Breast epithelium (tissue), 4 donors: Measurements from ENCODE around the gene BCAT1. TPM values are rescaled to one million over a fixed set of nuclear protein-coding genes. Genes with fewer than 3 reads are reported as not detected.
"Not testable (repeated sequence)": the region's sequence is repeated elsewhere in the genome, so short reads cannot be mapped to it uniquely, and the experiment has no call there.

Experiments used
- DNase-seq, 2 donors: peaks; one replicate each; pipeline ENCODE4 v3.0.0-alpha.2; 2019; ENCODE audit warnings: low spot score in 2 of 2
- H3K27ac ChIP-seq, 2 donors: fragments of 200-600 bp; sonication (generic) in 1 of 2; one replicate each; pipeline ENCODE4 v1.5.1; 2016 to 2019; ENCODE audit warnings: mild to moderate bottlenecking in 1 of 2
- H3K27me3 ChIP-seq, 2 donors: fragments of 200-600 bp; sonication (generic) in 1 of 2; one replicate each; pipeline versions ENCODE4 v1.5.1 to v1.6.0; 2017 to 2019; ENCODE audit warnings: control low read depth in 1 of 2, mild to moderate bottlenecking in 1 of 2
- H3K36me3 ChIP-seq: fragments of 200-600 bp; one replicate; pipeline ENCODE4 v1.5.1; 2019
- H3K4me1 ChIP-seq, 2 donors: fragments of 200-600 bp; sonication (generic); one replicate each; pipeline ENCODE4 v1.5.1; 2016 to 2019; ENCODE audit warnings: control low read depth in 1 of 2
- H3K4me3 ChIP-seq, 3 donors: fragments of 200-600 bp; sonication (generic); 1 replicate in 2 of 3; 2 replicates in 1 of 3; pipeline ENCODE4 v1.5.1; 2016 to 2019; ENCODE audit warnings: mild to moderate bottlenecking in 3 of 3, moderate library complexity in 2 of 3
- H3K9me3 ChIP-seq, 2 donors: fragments of 200-600 bp; sonication (generic) in 1 of 2; one replicate each; pipeline ENCODE4 v1.5.1; 2016 to 2019; ENCODE audit warnings: control low read depth in 1 of 2
- POLR2A ChIP-seq: fragments of 450-650 bp; IDR thresholded peaks from one replicate; pipeline ENCODE4 v1.6.1; 2016; ENCODE audit warnings: antibody characterized with exemption, mild to moderate bottlenecking, moderate library complexity
- POLR2AphosphoS5 ChIP-seq, 3 donors: sonication (generic); formaldehyde crosslinking; IDR thresholded peaks; one replicate each; pipeline ENCODE4 v1.6.1; 2017; ENCODE audit warnings: antibody characterized with exemption in 3 of 3
- intact Hi-C: fragments of 100-400 bp; cut with DNase I; formaldehyde crosslinking; loops from one replicate; pipeline ENCODE4 v1.15.1; 2023; ENCODE audit warnings: low total_unique reads
- total RNA-seq, 3 donors: library from RNA; depleted of rRNA; stranded (reverse); fragments of >200 nt; gene quantifications; one replicate each; pipeline ENCODE4 v1.1.0, GENCODE V29; 2016
- TF ChIP-seq, protein P1 (sequence below), 3 donors: fragments of 450-650 bp; IDR thresholded peaks; one replicate each; pipeline ENCODE4 v1.5.1; 2016 to 2017; ENCODE audit warnings: antibody characterized with exemption in 3 of 3, mild to moderate bottlenecking in 3 of 3, moderate library complexity in 3 of 3

BCAT1 gene
- total RNA-seq, 3 donors from 2014 or later = 8.8 to 35.8 (median 12.1) TPM

DNA sequence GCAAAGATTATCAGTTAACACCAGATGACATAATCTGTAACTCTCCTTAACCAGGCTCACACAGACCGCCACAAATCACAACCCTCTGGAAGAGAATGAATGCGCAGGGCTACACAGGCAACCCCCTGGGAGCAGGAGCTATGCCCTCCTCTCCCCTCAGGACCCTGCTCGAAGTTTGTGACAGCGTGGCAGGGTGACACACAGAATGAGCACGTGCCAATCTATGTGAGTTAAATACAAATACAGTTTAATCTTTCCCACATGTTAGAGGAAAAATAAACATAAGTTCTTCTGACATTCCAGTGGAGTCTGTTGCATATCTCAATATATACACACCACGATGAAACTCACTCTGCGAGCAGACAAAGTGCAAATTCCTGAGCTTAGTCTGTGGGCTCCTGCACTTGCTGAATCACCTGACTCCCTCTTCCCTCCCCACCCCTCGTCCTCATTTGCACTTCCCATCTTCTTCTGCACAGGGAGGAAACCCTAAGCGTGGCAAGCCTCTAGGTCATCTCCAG lies 37.6 kb downstream of the BCAT1 start:
- intact Hi-C loops = no loop called here
- TF ChIP-seq, protein P1, sequence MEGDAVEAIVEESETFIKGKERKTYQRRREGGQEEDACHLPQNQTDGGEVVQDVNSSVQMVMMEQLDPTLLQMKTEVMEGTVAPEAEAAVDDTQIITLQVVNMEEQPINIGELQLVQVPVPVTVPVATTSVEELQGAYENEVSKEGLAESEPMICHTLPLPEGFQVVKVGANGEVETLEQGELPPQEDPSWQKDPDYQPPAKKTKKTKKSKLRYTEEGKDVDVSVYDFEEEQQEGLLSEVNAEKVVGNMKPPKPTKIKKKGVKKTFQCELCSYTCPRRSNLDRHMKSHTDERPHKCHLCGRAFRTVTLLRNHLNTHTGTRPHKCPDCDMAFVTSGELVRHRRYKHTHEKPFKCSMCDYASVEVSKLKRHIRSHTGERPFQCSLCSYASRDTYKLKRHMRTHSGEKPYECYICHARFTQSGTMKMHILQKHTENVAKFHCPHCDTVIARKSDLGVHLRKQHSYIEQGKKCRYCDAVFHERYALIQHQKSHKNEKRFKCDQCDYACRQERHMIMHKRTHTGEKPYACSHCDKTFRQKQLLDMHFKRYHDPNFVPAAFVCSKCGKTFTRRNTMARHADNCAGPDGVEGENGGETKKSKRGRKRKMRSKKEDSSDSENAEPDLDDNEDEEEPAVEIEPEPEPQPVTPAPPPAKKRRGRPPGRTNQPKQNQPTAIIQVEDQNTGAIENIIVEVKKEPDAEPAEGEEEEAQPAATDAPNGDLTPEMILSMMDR (IDR thresholded peaks at IDR 0.05) = no peak
- no peak for TF ChIP-seq POLR2A
- TF ChIP-seq POLR2AphosphoS5 (IDR thresholded peaks at IDR 0.05) = no peak

DNA sequence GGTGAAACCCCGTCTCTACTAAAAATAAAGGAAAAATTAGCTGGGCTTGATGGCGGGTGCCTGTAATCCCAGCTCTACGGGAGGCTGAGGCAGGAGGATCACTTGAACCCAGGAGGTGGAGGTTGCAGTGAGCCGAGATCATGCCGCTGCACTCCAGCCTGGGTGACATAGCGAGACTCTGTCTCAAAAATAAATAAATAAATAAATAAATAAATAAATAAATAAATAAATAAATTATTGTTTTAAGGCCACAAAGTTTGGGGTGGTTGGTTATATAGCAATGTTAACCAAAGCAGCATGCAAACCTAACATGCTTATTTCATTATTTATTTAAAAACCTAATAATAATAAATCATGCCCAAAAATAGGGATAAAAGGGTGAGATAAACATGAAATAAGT lies 38.7 kb downstream of the BCAT1 start:
- H3K4me1 ChIP-seq, H3K9me3 ChIP-seq, H3K27ac ChIP-seq, H3K4me3 ChIP-seq, intact Hi-C loops, H3K36me3 ChIP-seq, DNase-seq, H3K27me3 ChIP-seq: not testable (repeated sequence)

More for the DNA sequence above, 37.6 kb downstream of the BCAT1 start:
- no peak for DNase-seq
- no peaks in the 10 kb centered on the region for H3K9me3 ChIP-seq
- H3K4me1 ChIP-seq = no peaks in the 10 kb centered on the region
- H3K4me3 ChIP-seq = no peak overlapping the region
- H3K27me3 ChIP-seq = no peaks in the 10 kb centered on the region
- H3K36me3 ChIP-seq = no peaks in the 10 kb centered on the region
- no peak overlapping the region for H3K27ac ChIP-seq

DNA sequence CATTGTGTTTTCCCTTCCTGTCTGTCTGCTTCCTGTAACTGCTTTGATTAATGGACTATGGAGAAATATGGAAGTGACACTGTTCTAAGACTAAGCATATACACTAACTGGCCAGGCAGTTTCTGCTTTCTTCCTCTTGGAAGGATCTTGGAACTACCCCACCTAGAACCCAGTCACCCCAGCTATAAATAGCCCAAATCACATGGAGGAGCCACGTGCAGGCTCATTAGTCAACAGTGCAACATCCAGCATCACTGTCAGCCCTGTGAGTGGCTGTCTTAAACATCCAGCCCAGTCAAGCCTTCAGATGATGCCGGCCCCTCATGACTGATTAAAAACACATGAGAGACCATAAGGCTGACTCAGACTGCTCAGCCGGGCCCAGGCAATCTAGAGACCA lies 39.2 kb downstream of the BCAT1 start:
- no peaks in the 10 kb centered on the region for H3K27me3 ChIP-seq
- no peaks in the 10 kb centered on the region for H3K36me3 ChIP-seq
- TF ChIP-seq, protein P1 (IDR thresholded peaks at IDR 0.05) = no peak
- TF ChIP-seq POLR2AphosphoS5 (IDR thresholded peaks at IDR 0.05) (peak in 1 of 3 donors; percentile 38), POLR2A (no peak)
- intact Hi-C loops = no loop called here
- no peak overlapping the region for H3K27ac ChIP-seq
- no peak overlapping the region for H3K4me3 ChIP-seq
- H3K4me1 ChIP-seq = no peaks in the 10 kb centered on the region
- no peak for DNase-seq
- H3K9me3 ChIP-seq = no peaks in the 10 kb centered on the region

DNA sequence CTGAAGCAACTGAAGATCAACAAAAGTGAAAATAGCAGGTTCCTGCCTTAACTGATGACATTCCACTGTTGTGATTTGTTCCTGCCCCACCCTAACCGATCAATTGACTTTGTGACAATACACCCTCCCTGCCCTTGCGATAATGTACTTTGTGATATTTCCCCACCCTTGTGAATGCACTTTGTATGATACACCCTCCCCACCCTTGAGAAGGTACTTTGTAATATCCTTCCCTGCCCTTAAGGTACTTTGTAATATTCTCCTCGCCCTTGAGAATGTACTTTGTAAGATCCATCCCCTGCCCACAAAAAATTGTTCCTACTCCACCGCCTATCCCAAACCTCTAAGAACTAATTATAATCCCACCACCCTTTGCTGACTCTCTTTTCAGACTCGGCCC lies 41.4 kb downstream of the BCAT1 start:
- peaks cover 0 to 14% of the 10 kb centered on the region in 2 donors for H3K27me3 ChIP-seq
- no peaks in the 10 kb centered on the region for H3K9me3 ChIP-seq
- intact Hi-C loops = no loop called here
- no peak overlapping the region for H3K27ac ChIP-seq
- H3K4me3 ChIP-seq = no peak overlapping the region
- no peak for TF ChIP-seq POLR2A
- TF ChIP-seq, protein P1 (IDR thresholded peaks at IDR 0.05) = no peak
- TF ChIP-seq POLR2AphosphoS5 (IDR thresholded peaks at IDR 0.05) = no peak
- H3K4me1 ChIP-seq = no peaks in the 10 kb centered on the region
- DNase-seq = no peak
- H3K36me3 ChIP-seq = no peaks in the 10 kb centered on the region

DNA sequence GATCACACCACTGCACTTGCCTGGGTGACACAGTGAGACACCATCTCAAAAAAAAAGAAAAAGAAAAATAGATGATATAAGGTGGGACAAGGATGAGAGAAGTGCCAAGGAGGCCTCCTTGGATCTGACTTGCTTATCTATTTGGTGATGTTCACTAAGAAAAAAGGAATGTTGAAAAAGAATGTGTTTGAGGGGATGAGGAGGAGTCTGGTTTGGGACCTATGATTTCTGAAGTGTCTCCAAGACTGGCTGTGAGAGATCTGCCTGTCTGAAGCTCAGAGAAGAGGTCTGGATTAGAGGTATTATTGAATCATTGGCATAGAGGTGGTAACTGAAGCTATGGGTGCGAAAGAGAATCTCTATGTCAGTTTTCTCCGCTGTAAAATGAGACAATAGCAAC lies 42.8 kb downstream of the BCAT1 start:
- Histone ChIP-seq H3K27me3 (peaks cover 0 to 23% of the 10 kb centered on the region in 2 donors), H3K27ac (no peak overlapping the region), H3K4me1 (no peaks in the 10 kb centered on the region), H3K4me3 (no peak overlapping the region), H3K9me3 (no peaks in the 10 kb centered on the region), H3K36me3 (no peaks in the 10 kb centered on the region)
- intact Hi-C loops = no loop called here
- DNase-seq = no peak
- TF ChIP-seq POLR2AphosphoS5 (IDR thresholded peaks at IDR 0.05) = no peak
- TF ChIP-seq, protein P1 (IDR thresholded peaks at IDR 0.05) = no peak
- no peak for TF ChIP-seq POLR2A

DNA sequence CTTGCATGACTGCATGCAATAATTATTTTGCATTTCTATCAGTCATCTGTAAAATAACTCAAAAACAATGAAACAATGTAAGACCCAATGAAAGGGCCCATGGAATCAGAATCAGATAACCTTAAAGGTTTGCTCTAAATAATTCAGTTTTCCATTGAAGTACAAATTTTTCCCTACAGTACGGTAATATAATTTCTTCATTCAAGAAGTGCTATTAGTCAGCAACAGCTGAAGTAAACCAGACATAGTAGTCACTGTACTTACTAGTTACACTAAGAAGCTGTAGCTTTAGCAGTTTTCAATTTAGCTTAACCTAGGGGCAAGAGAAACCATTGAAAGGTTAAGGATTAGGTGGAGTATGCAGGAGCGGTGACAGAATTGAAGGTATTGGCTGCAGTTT lies 43.5 kb downstream of the BCAT1 start:
- no peaks in the 10 kb centered on the region for H3K36me3 ChIP-seq

More for the DNA sequence above, 43.5 kb downstream of the BCAT1 start:
- no peak for DNase-seq
- TF ChIP-seq, protein P1 (IDR thresholded peaks at IDR 0.05) = no peak
- TF ChIP-seq POLR2A (no peak), POLR2AphosphoS5 (IDR thresholded peaks at IDR 0.05) (no peak)
- Histone ChIP-seq H3K27ac (no peak overlapping the region), H3K4me1 (no peaks in the 10 kb centered on the region), H3K4me3 (no peak overlapping the region), H3K27me3 (peaks cover 0 to 23% of the 10 kb centered on the region in 2 donors), H3K9me3 (no peaks in the 10 kb centered on the region)
- intact Hi-C loops = loop anchor here (2.0 kb wide), 1 partner anchor 47 kb away; no protein-coding TSS in a partner anchor
